Peyer's patch (tissue), 4 donors: ENCODE data around the gene MYO1D.
A peak's percentile ranks its signal among the peaks of the same experiment; 100 is the strongest.

ENCODE experiments used
- CTCF ChIP-seq, 6 experiments: fragments of 450-650 bp in 4 of 6; fragments of 200-600 bp in 2 of 6; sonication (generic) in 1 of 6; IDR thresholded peaks; one replicate each; pipeline ENCODE4 v1.5.1; 2017 to 2019; ENCODE audit warnings: antibody characterized with exemption in 6 of 6, mild to moderate bottlenecking in 3 of 6, moderate library complexity in 1 of 6
- POLR2A ChIP-seq, 2 donors: fragments of 450-650 bp; IDR thresholded peaks; one replicate each; pipeline ENCODE4 v1.5.1; 2017; ENCODE audit warnings: antibody characterized with exemption in 2 of 2, mild to moderate bottlenecking in 2 of 2, moderate library complexity in 2 of 2

DNA sequence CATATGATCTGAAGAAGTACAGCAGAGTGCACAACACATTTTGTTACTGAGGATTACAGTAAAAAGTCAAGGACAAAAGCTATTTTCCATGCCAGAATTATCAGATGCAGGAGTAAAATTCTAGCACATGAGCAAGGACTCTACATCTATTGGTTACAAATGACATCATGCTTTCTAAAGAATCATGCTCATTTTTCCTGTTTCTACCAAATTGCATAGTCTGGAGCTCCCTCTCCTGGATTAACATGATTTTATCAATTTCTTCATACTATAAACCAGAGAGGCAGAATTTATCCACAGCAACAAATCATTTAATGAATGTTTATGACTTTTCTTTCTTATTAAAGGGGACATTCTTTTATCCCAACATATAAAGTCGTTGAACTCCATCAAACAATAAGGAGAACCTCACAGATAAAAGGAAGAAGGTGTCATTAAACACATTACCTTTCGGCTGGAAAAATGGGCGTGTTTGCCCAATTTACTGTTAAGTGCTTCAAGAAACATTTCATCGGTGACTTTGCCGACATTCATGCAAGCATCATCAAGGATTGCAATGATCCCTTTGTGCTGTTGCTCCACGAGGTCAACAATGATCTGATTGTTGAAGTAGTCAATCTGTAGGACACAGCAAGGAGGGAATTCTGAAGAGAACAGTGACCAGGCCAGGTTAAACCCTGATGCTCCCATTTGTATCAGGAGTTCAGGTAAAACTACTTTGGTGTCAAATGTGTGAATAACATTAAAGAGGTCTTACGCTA lies 121.7 kb downstream of the MYO1D start:
- TF ChIP-seq CTCF (IDR thresholded peaks at IDR 0.05) (peak in 5 of 6 experiments; percentile 34 to 58 (median 47)), POLR2A (IDR thresholded peaks at IDR 0.05) (no peak)
